Inflammatory macrophage treated with lipopolysaccharide for 4 hours (primary cell): Measurements from ENCODE around the gene CEP41.

ENCODE experiments used
- DNase-seq: peaks from one replicate; pipeline ENCODE4 v3.0.0-alpha.2; 2020

Gene CEP41

GRCh38 chr7:130346941-130347340 lies 93.9 kb downstream of the CEP41 start:
- DNase-seq, result no peak

- DNase-seq, result no peak
Measured at GRCh38 chr7:130346177-130346905, 94.5 kb downstream of the CEP41 start.

GRCh38 chr7:130345725-130346124 lies 95.1 kb downstream of the CEP41 start:
- no peak for DNase-seq

- no peak for DNase-seq
Measured at GRCh38 chr7:130345136-130345535, 95.7 kb downstream of the CEP41 start.

- no peak for DNase-seq
Measured at GRCh38 chr7:130344271-130344866, 96.4 kb downstream of the CEP41 start, which contains the start of gene CPA5. Gene CPA5, plus strand, starts transcription at chr7:130344816. Its CDS starts 1,670 bp downstream, at chr7:130346486.
